Right kidney (tissue), 1 donor: ENCODE data around the gene THSD4.
"Not testable (repeated sequence)": the region's sequence is repeated elsewhere in the genome, so short reads cannot be mapped to it uniquely, and the experiment has no call there.

Source experiments
- DNase-seq: peaks from one replicate; pipeline ENCODE4 v3.0.0-alpha.2; 2016

THSD4 gene

GRCh38 chr15:71189718-71190117 lies 74.4 kb downstream of the THSD4 start:
- DNase-seq, result no peak

- DNase-seq, result no peak
Observed at GRCh38 chr15:71191296-71191695, 76.0 kb downstream of the THSD4 start.

GRCh38 chr15:71192816-71193215 lies 77.5 kb downstream of the THSD4 start:
- DNase-seq, result no peak

GRCh38 chr15:71194286-71194685 lies 79.0 kb downstream of the THSD4 start:
- no peak for DNase-seq

- no peak for DNase-seq
Observed at GRCh38 chr15:71195242-71195641, 80.0 kb downstream of the THSD4 start.

GRCh38 chr15:71197620-71198019 lies 82.3 kb downstream of the THSD4 start:
- no peak for DNase-seq

GRCh38 chr15:71198846-71199245 lies 83.6 kb downstream of the THSD4 start:
- no peak for DNase-seq

- DNase-seq, result no peak
Observed at GRCh38 chr15:71199384-71200351, 84.4 kb downstream of the THSD4 start.

- no peak for DNase-seq
Observed at GRCh38 chr15:71201477-71201876, 86.2 kb downstream of the THSD4 start.

GRCh38 chr15:71202712-71203111 lies 87.4 kb downstream of the THSD4 start:
- no peak for DNase-seq

GRCh38 chr15:71203586-71204474 lies 88.6 kb downstream of the THSD4 start:
- no peak for DNase-seq

- no peak for DNase-seq
Observed at GRCh38 chr15:71207141-71207540, 91.9 kb downstream of the THSD4 start.

- DNase-seq, result no peak
Observed at GRCh38 chr15:71212146-71212545, 96.9 kb downstream of the THSD4 start.

GRCh38 chr15:71213943-71214342 lies 98.7 kb downstream of the THSD4 start:
- not testable (repeated sequence) for DNase-seq

- DNase-seq, result peak; percentile 32
Observed at GRCh38 chr15:71215126-71215894, 100.0 kb downstream of the THSD4 start.

- DNase-seq, result no peak
Observed at GRCh38 chr15:71218272-71218805, 103.1 kb downstream of the THSD4 start.

GRCh38 chr15:71219101-71219500 lies 103.8 kb downstream of the THSD4 start:
- DNase-seq, result no peak

- DNase-seq, result no peak
Observed at GRCh38 chr15:71219645-71220044, 104.4 kb downstream of the THSD4 start.

GRCh38 chr15:71220828-71221227 lies 105.6 kb downstream of the THSD4 start:
- DNase-seq, result no peak

GRCh38 chr15:71221417-71221816 lies 106.1 kb downstream of the THSD4 start:
- no peak for DNase-seq

GRCh38 chr15:71223516-71223915 lies 108.2 kb downstream of the THSD4 start:
- DNase-seq, result no peak

- no peak for DNase-seq
Observed at GRCh38 chr15:71224024-71224423, 108.8 kb downstream of the THSD4 start.
